GM12874 (cell line): Measurements from ENCODE around the gene HEATR5B.

Experiments used
- CTCF ChIP-seq: IDR thresholded peaks from 2 replicates; pipeline ENCODE4 v1.5.1; 2011; ENCODE audit warnings: low read depth, mild to moderate bottlenecking, control low read depth, low read length, moderate library complexity; ENCODE audit not compliant: insufficient read depth

The HEATR5B gene

GRCh38 chr2:36952748-36953197, 131.4 kb downstream of the HEATR5B start:
- no peak for TF ChIP-seq CTCF

- no peak for TF ChIP-seq CTCF
Measured at GRCh38 chr2:36951574-36951973, 132.6 kb downstream of the HEATR5B start.

GRCh38 chr2:36951027-36951518, 133.1 kb downstream of the HEATR5B start:
- TF ChIP-seq CTCF = no peak

GRCh38 chr2:36949845-36950244, 134.3 kb downstream of the HEATR5B start:
- no peak for TF ChIP-seq CTCF

GRCh38 chr2:36941867-36942266, 142.3 kb downstream of the HEATR5B start:
- no peak for TF ChIP-seq CTCF
